Calu3 (cell line): ENCODE results near the gene TMEM203. TPM values are rescaled to one million over a fixed set of nuclear protein-coding genes. Genes with fewer than 3 reads are reported as not detected.

Experiments used
- BruUV-seq: library from RNA; stranded (reverse); fragments of 400-500 nt; replicated peaks from 2 replicates; lab custom pipeline; 2021; lab: Mats Ljungman, UMichigan
- CTCF ChIA-PET: fragments of 300-600 bp; sonication (Branson Sonifier 250); formaldehyde crosslinking; loops from one replicate; lab custom pipeline; 2022; ENCODE audit warnings: antibody characterized with exemption; lab: Charles Lee
- DNase-seq: peaks from one replicate; pipeline ENCODE4 v3.0.0; 2022
- H3K27ac Mint-ChIP-seq: one replicate; pipeline ENCODE4 v1.8.0; 2022; ENCODE audit warnings: mixed read lengths; ENCODE audit not compliant: unreplicated experiment
- H3K27me3 Mint-ChIP-seq: one replicate; pipeline ENCODE4 v1.8.0; 2022; ENCODE audit warnings: mixed read lengths; ENCODE audit not compliant: unreplicated experiment
- H3K36me3 Mint-ChIP-seq: one replicate; pipeline ENCODE4 v1.8.0; 2022; ENCODE audit warnings: mild to moderate bottlenecking, moderate library complexity, mixed read lengths; ENCODE audit not compliant: insufficient read depth, unreplicated experiment
- H3K4me1 Mint-ChIP-seq: one replicate; pipeline ENCODE4 v1.8.0; 2022; ENCODE audit warnings: mild to moderate bottlenecking, low read depth, mixed read lengths; ENCODE audit not compliant: unreplicated experiment
- H3K4me3 Mint-ChIP-seq: one replicate; pipeline ENCODE4 v1.8.0; 2022; ENCODE audit warnings: mild to moderate bottlenecking, low read depth, moderate library complexity, mixed read lengths; ENCODE audit not compliant: unreplicated experiment
- H3K9me3 Mint-ChIP-seq: one replicate; pipeline ENCODE4 v1.8.0; 2022; ENCODE audit warnings: low read depth, mixed read lengths; ENCODE audit not compliant: unreplicated experiment
- intact Hi-C: fragments of 100-400 bp; cut with micrococcal nuclease; formaldehyde crosslinking; loops from one replicate; pipeline ENCODE4 v1.10.0; 2022; ENCODE audit not compliant: unreplicated experiment
- total RNA-seq: library from RNA; stranded (reverse); gene quantifications from 2 replicates; pipeline ENCODE4 v1.2.3, GENCODE V29; 2022
- TF ChIP-seq, protein P1 (sequence below): fragments of 200-600 bp; IDR thresholded peaks from one replicate; pipeline ENCODE4 v1.8.0; 2022; ENCODE audit warnings: antibody characterized with exemption; ENCODE audit not compliant: unreplicated experiment

The TMEM203 gene
- total RNA-seq, 1 experiment from 2014 or later = 25.4 TPM

DNA sequence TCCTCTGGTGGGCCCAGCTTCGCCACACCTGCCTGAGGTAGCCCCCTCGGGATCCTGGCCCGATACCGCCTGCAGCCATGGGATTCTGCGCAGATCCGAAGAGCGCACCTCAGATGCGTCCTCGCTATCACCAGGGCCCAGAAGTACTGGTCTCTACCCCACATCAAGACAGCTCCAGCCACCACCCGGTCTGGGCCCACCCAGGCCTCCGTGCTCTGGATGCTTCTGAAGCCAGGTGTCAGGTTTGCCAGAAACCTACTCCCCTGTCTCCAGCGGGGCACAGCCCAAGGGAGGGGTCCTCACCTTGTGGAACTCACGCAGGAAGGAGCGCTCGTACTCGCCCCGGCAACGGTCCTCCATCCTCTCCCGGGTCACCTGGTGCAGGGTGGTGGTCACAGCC is 19.5 kb downstream of the TMEM203 start:
- no peak overlapping the region for H3K27ac Mint-ChIP-seq
- no peak overlapping the region for H3K4me3 Mint-ChIP-seq
- no TSS peak for BruUV-seq

DNA sequence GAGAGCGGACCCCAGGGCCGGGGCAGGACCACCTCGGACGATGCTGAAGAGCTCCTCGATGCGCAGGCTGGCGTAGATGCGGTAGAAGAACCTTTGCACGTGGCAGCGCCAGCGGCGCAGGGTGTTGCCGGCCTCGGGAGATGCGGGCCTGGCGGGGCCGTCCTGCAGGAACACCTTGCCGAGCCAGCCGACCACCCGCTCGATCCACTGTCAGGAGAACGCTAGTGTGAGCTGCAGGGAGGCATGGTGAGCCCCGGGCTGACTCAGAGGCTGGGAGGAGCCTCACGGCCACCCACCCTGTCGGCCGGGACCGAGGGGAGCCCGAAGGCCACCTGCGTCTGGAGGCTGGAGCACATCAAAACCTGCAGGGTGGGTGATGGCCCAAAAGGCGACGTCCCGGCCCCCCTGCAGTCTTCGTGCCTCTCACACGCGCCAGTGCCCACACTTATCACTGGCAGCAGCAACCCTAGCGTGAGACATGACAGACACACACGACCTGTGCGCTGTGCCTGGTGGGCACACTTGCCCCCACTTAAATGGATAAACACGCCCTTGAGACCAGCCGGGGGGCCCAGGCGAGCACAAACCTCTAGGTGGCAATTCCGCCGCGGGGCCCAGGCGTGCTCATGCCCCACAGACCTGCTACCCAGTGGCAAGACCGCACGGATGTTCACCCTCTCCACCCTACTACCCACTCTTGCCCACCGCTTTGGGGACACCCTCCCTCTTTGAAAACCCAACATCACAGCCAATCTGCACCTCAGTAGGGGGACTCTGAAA is 20.4 kb downstream of the TMEM203 start:
- Mint-ChIP-seq H3K27me3 (no peaks in the 10 kb centered on the region), H3K27ac (no peak overlapping the region), H3K4me3 (no peak overlapping the region), H3K36me3 (peaks cover 43% of the 10 kb centered on the region), H3K4me1 (no peaks in the 10 kb centered on the region), H3K9me3 (no peaks in the 10 kb centered on the region)
- TF ChIP-seq, protein P1, sequence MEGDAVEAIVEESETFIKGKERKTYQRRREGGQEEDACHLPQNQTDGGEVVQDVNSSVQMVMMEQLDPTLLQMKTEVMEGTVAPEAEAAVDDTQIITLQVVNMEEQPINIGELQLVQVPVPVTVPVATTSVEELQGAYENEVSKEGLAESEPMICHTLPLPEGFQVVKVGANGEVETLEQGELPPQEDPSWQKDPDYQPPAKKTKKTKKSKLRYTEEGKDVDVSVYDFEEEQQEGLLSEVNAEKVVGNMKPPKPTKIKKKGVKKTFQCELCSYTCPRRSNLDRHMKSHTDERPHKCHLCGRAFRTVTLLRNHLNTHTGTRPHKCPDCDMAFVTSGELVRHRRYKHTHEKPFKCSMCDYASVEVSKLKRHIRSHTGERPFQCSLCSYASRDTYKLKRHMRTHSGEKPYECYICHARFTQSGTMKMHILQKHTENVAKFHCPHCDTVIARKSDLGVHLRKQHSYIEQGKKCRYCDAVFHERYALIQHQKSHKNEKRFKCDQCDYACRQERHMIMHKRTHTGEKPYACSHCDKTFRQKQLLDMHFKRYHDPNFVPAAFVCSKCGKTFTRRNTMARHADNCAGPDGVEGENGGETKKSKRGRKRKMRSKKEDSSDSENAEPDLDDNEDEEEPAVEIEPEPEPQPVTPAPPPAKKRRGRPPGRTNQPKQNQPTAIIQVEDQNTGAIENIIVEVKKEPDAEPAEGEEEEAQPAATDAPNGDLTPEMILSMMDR = no peak
- BruUV-seq = no TSS peak
- CTCF ChIA-PET = no interaction called here
- DNase-seq = no peak
- intact Hi-C loops = no loop called here

More for the DNA sequence above, 19.5 kb downstream of the TMEM203 start:
- Mint-ChIP-seq H3K9me3 (no peaks in the 10 kb centered on the region), H3K36me3 (peaks cover 51% of the 10 kb centered on the region), H3K4me1 (peaks cover 5% of the 10 kb centered on the region), H3K27me3 (no peaks in the 10 kb centered on the region)
- intact Hi-C loops = no loop called here
- CTCF ChIA-PET = no interaction called here
- DNase-seq = no peak
- TF ChIP-seq, protein P1 = no peak

DNA sequence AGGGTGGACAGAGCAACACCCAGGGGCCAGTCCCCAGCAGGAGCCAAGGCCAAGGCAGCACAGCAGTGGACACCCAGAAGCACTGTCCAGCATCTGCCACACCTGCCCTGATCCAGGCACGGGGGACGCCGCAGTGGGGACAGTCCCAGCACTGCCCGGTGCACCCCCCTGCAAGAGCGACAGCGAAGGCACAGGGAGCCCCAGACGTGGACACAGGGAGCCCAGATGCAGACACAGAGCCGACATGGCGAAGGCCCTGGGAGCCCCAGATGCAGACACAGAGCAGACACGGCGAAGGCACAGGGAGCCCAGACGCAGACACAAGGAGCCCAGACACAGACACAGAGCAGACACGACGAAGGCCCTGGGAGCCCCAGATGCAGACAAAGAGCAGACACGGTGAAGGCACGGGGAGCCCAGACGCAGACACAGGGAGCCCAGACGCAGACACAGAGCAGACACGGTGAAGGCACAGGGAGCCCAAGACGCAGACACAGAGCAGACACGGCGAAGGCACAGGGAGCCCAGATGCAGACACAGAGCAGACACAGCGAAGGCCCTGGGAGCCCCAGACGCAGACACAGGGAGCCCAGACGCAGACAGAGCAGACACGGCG is 21.4 kb downstream of the TMEM203 start:
- H3K9me3 Mint-ChIP-seq = no peaks in the 10 kb centered on the region
- no TSS peak for BruUV-seq
- intact Hi-C loops = no loop called here
- H3K4me1 Mint-ChIP-seq = no peaks in the 10 kb centered on the region
- no peaks in the 10 kb centered on the region for H3K27me3 Mint-ChIP-seq
- H3K36me3 Mint-ChIP-seq = peaks cover 42% of the 10 kb centered on the region
- H3K4me3 Mint-ChIP-seq = no peak overlapping the region
- no peak for DNase-seq
- TF ChIP-seq, protein P1 = no peak
- H3K27ac Mint-ChIP-seq = no peak overlapping the region
- CTCF ChIA-PET = no interaction called here

DNA sequence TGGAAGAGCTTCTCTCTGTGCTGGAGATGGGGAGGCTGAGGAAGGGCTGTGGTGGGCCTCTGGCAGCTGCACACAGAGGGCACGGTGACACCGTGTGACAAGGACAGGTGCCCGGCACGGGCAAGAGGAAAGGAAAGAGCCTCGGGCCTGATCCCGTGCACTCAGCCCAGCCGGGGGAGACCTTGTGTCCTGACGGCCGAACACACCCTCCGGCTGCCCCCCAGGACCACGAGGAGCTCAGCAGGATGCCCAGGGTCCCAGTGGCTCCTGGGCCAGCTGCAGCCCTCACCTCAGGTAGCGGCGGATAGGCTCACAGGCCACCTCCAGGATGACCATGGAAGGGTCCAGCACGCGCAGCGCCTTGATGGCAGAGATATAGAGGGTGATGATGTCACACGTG is 22.6 kb downstream of the TMEM203 start:
- CTCF ChIA-PET = no interaction called here
- Mint-ChIP-seq H3K36me3 (peaks cover 29% of the 10 kb centered on the region), H3K4me3 (no peak overlapping the region), H3K9me3 (no peaks in the 10 kb centered on the region), H3K4me1 (no peaks in the 10 kb centered on the region), H3K27ac (no peak overlapping the region), H3K27me3 (no peaks in the 10 kb centered on the region)
- intact Hi-C loops = no loop called here
- no peak for DNase-seq
- BruUV-seq = no TSS peak
- TF ChIP-seq, protein P1 = no peak
